Sigmoid colon (tissue), 7 donors: Measurements from ENCODE around the gene ACSF2. TPM values are rescaled to one million over a fixed set of nuclear protein-coding genes. Genes with fewer than 3 reads are reported as not detected.

ENCODE experiments used
- DNase-seq: peaks from one replicate; pipeline ENCODE4 v3.0.0-alpha.2; 2019
- H3K27ac ChIP-seq, 4 donors: fragments of 200-600 bp; sonication (generic); one replicate each; pipeline ENCODE4 v1.5.1; 2016 to 2019; ENCODE audit warnings: mild to moderate bottlenecking in 1 of 4
- H3K27me3 ChIP-seq, 3 donors: fragments of 200-600 bp; sonication (generic); one replicate each; pipeline ENCODE4 v1.5.1; 2019; ENCODE audit warnings: mild to moderate bottlenecking in 1 of 3
- H3K36me3 ChIP-seq, 4 donors: fragments of 200-600 bp; sonication (generic); one replicate each; pipeline ENCODE4 v1.5.1; 2016 to 2019
- H3K4me1 ChIP-seq, 4 donors: fragments of 200-600 bp; sonication (generic); one replicate each; pipeline ENCODE4 v1.5.1; 2017 to 2019
- H3K4me3 ChIP-seq, 4 donors: fragments of 200-600 bp; sonication (generic); one replicate each; pipeline ENCODE4 v1.5.1; 2017 to 2019; ENCODE audit warnings: mild to moderate bottlenecking in 2 of 4, moderate library complexity in 1 of 4
- H3K9me3 ChIP-seq, 4 donors: fragments of 200-600 bp in 3 of 4; sonication (generic) in 3 of 4; one replicate each; pipeline versions ENCODE4 v1.5.1 to v1.6.1; 2013 to 2019
- CTCF ChIP-seq, 4 experiments: fragments of 450-650 bp in 3 of 4; fragments of 200-600 bp in 1 of 4; IDR thresholded peaks; one replicate each; pipeline ENCODE4 v1.5.1; 2016 to 2019; ENCODE audit warnings: antibody characterized with exemption in 4 of 4, mild to moderate bottlenecking in 3 of 4, moderate library complexity in 2 of 4
- EP300 ChIP-seq, 4 donors: sonication (generic); formaldehyde crosslinking; IDR thresholded peaks; one replicate each; pipeline ENCODE4 v1.6.1; 2017; ENCODE audit warnings: antibody characterized with exemption in 4 of 4
- POLR2A ChIP-seq, 2 donors: fragments of 450-650 bp; IDR thresholded peaks; one replicate each; pipeline ENCODE4 v1.6.1; 2016; ENCODE audit warnings: antibody characterized with exemption in 2 of 2, mild to moderate bottlenecking in 2 of 2, moderate library complexity in 2 of 2
- POLR2AphosphoS5 ChIP-seq, 4 donors: sonication (generic); formaldehyde crosslinking; IDR thresholded peaks; one replicate each; pipeline ENCODE4 v1.6.1; 2017; ENCODE audit warnings: antibody characterized with exemption in 4 of 4
- WGBS, 2 donors: extraction: QIAGEN DNeasy Blood & Tissue Kit; methylation state at CpG; one replicate each; pipeline ENCODE4 v1.1.7; 2013; 5-methylcytosine and 5-hydroxymethylcytosine counted together
- intact Hi-C: fragments of 100-400 bp; cut with DNase I; formaldehyde crosslinking; loops from one replicate; pipeline ENCODE4 v1.15.1; 2023
- polyA plus RNA-seq, 3 donors: library from polyadenylated mRNA; stranded (reverse); fragments of 200-250 nt; gene quantifications; one replicate each; pipeline ENCODE4 v1.2.3, GENCODE V29; 2013
- total RNA-seq, 4 donors: library from RNA; depleted of rRNA; stranded (reverse); fragments of >200 nt; gene quantifications; one replicate each; pipeline ENCODE4 v1.1.0, GENCODE V29; 2016
- donor health status: healthy with polysubstance abuse.
- donor health status: Bipolar disorder and iron deficiency.
- donor health status: healthy.

Gene ACSF2
- total and polyA plus RNA-seq, 7 donors, result 8.2 to 61.7 (median 28.5) TPM

- intact Hi-C loops, result no loop called here
- Histone ChIP-seq H3K9me3 (no peaks in the 10 kb centered on the region), H3K36me3 (peaks cover 0 to 7% (median 0%) of the 10 kb centered on the region in 4 donors), H3K4me3 (no peak overlapping the region), H3K27me3 (no peaks in the 10 kb centered on the region), H3K27ac (no peak overlapping the region), H3K4me1 (peaks cover 0 to 30% (median 24%) of the 10 kb centered on the region in 4 donors)
- no peak for TF ChIP-seq POLR2A (IDR thresholded peaks at IDR 0.05)
- TF ChIP-seq POLR2AphosphoS5 (IDR thresholded peaks at IDR 0.05), result no peak
- no peak for TF ChIP-seq CTCF (IDR thresholded peaks at IDR 0.05)
- no peak for TF ChIP-seq EP300 (IDR thresholded peaks at IDR 0.05)
- DNase-seq, result no peak
- WGBS, 2 donors, result 39 to 80% methylated on average over 7 of the region's 7 CpGs
Measured at GRCh38 chr17:50428831-50429424, 2.9 kb downstream of the ACSF2 start.

- no peak for DNase-seq
- H3K4me3 ChIP-seq, result no peak overlapping the region
- H3K27ac ChIP-seq, result no peak overlapping the region
- no peaks in the 10 kb centered on the region for H3K27me3 ChIP-seq
- H3K36me3 ChIP-seq, result peaks cover 0 to 7% (median 0%) of the 10 kb centered on the region in 4 donors
- 58 to 83% methylated on average over 4 of the region's 4 CpGs for WGBS, 2 donors
- intact Hi-C loops, result no loop called here
- H3K4me1 ChIP-seq, result peaks cover 0 to 30% (median 24%) of the 10 kb centered on the region in 4 donors
- no peaks in the 10 kb centered on the region for H3K9me3 ChIP-seq
- no peak for TF ChIP-seq POLR2A (IDR thresholded peaks at IDR 0.05)
- no peak for TF ChIP-seq POLR2AphosphoS5 (IDR thresholded peaks at IDR 0.05)
- no peak for TF ChIP-seq CTCF (IDR thresholded peaks at IDR 0.05)
- TF ChIP-seq EP300 (IDR thresholded peaks at IDR 0.05), result no peak
Measured at GRCh38 chr17:50429793-50430192, 3.8 kb downstream of the ACSF2 start.

- TF ChIP-seq CTCF (IDR thresholded peaks at IDR 0.05) (no peak), EP300 (IDR thresholded peaks at IDR 0.05) (no peak), POLR2A (IDR thresholded peaks at IDR 0.05) (no peak), POLR2AphosphoS5 (IDR thresholded peaks at IDR 0.05) (no peak)
- 50 to 77% methylated on average over 4 of the region's 4 CpGs for WGBS, 2 donors
- peaks cover 0 to 7% (median 0%) of the 10 kb centered on the region in 4 donors for H3K36me3 ChIP-seq
- no peak for DNase-seq
- no peak overlapping the region for H3K27ac ChIP-seq
- no peak overlapping the region for H3K4me3 ChIP-seq
- H3K4me1 ChIP-seq, result peaks cover 0 to 21% (median 16%) of the 10 kb centered on the region in 4 donors
- no peaks in the 10 kb centered on the region for H3K27me3 ChIP-seq
- no peaks in the 10 kb centered on the region for H3K9me3 ChIP-seq
- intact Hi-C loops, result no loop called here
Measured at GRCh38 chr17:50430821-50431618, 5.0 kb downstream of the ACSF2 start.

- 81 to 95% methylated on average over 4 of the region's 4 CpGs for WGBS, 2 donors
- peaks cover 0 to 7% (median 0%) of the 10 kb centered on the region in 4 donors for H3K36me3 ChIP-seq
- TF ChIP-seq CTCF (IDR thresholded peaks at IDR 0.05) (no peak), POLR2AphosphoS5 (IDR thresholded peaks at IDR 0.05) (no peak), EP300 (IDR thresholded peaks at IDR 0.05) (no peak), POLR2A (IDR thresholded peaks at IDR 0.05) (no peak)
- H3K27ac ChIP-seq, result no peak overlapping the region
- no peaks in the 10 kb centered on the region for H3K9me3 ChIP-seq
- no peaks in the 10 kb centered on the region for H3K27me3 ChIP-seq
- no peak overlapping the region for H3K4me3 ChIP-seq
- peaks cover 0 to 10% (median 6%) of the 10 kb centered on the region in 4 donors for H3K4me1 ChIP-seq
- intact Hi-C loops, result no loop called here
- DNase-seq, result no peak
Measured at GRCh38 chr17:50432125-50432762, 6.2 kb downstream of the ACSF2 start.
